Muscle of back (tissue), 11 donors: ENCODE measurements around the gene HRNR. TPM values are rescaled to one million over a fixed set of nuclear protein-coding genes. Genes with fewer than 3 reads are reported as not detected.
A peak's percentile ranks its signal among the peaks of the same experiment; 100 is the strongest.

Source experiments
- DNase-seq, 3 donors: peaks; one replicate each; pipeline versions ENCODE4 v3.0.0 to v3.0.0-alpha.2; 2013
- polyA plus RNA-seq, 10 donors: library from polyadenylated mRNA; unstranded; fragments of 120-200 nt; gene quantifications; one replicate each; pipeline ENCODE4 v1.2.1, GENCODE V29; 2013; ENCODE audit not compliant: insufficient read length in 10 of 10

Gene HRNR
- polyA plus RNA-seq, 10 donors: 0.04 to 0.66 (median 0.24) TPM

DNA sequence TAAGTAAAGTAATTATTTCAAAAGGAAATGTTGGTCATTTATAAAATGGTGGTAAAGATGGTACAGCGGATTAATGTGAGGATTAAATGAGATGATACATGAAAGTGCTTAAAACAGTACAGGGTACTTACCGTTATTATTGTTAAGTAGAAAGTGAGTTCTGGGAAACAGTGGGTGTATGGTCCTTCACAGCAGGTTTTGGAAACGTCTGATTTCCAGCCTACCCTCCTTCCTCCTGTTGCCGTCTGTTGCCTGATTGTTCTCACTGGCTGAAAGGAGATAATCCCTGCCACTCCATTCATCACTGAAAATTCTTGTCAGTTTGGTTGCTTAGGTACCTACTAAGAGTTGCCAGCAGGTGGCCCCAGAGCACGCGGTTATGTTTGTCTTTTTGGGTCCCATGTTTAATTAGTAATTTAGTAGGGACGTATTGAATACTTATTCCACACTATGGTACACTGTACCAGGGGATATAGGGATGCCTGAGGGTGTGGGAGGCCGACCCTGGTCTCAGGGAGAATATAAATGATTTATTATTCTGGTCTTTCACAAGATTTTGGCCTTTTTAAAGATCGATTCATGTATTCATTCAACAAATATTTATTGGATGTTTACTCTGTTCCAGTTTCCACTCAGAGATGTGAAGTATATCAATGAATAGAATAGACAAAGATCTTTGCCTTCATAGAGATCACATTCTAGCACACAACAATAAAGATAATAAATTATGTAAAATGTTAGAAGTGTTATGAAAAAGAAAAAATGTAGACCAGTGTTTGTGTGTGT, 34.1 kb downstream of the HRNR start:
- peak; percentile 38 to 54 (median 45) for DNase-seq

DNA sequence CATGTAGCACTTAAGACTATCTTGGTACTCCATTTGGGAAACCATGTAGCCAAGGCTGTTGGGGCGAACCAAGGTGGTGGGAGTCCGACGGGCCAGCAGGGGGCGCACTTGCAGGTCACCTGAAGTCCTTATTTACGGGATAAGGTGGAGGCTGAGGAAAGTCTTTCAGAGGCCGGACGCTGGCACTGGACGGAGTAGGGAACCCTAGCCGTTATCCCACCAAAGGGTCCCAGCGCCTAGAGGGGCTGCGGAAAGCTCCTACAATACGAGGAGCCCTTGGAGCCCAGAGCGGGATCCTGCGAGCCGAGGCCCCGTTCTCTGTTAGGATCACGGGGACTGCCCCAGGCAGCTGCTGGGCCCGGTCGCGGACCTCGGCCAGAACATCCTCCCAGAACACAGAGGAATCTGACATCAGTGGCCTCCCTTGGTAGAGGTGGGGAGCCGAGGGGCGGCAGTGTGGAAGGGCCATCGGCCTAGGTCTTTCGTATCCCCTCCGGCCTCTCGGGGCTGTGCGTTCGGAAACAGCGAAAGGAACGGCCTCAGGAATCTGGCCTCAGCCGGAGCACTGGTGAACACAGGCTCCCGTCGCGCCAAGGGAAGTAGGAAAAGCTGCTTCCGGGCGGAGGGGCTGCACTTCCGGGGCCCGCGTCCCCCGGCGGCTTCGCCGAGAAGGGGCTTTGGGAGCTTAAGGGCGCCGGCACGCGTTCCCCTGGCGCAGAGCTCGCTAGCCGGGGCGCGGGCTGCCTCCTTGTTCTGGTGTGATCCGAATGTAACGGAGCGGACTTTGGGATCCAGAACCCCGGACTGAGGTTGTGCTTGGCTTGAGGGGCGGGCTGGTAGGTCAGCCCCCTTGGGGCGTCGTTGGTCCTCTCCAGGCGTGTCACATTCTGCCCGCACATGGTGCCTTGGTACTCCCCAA, 35.1 kb downstream of the HRNR start:
- DNase-seq: peak; percentile 48 to 55 (median 48)

- DNase-seq: no peak
These were observed 37.3 kb downstream of the HRNR start for GRCh38 chr1:152186556-152187285.

DNA sequence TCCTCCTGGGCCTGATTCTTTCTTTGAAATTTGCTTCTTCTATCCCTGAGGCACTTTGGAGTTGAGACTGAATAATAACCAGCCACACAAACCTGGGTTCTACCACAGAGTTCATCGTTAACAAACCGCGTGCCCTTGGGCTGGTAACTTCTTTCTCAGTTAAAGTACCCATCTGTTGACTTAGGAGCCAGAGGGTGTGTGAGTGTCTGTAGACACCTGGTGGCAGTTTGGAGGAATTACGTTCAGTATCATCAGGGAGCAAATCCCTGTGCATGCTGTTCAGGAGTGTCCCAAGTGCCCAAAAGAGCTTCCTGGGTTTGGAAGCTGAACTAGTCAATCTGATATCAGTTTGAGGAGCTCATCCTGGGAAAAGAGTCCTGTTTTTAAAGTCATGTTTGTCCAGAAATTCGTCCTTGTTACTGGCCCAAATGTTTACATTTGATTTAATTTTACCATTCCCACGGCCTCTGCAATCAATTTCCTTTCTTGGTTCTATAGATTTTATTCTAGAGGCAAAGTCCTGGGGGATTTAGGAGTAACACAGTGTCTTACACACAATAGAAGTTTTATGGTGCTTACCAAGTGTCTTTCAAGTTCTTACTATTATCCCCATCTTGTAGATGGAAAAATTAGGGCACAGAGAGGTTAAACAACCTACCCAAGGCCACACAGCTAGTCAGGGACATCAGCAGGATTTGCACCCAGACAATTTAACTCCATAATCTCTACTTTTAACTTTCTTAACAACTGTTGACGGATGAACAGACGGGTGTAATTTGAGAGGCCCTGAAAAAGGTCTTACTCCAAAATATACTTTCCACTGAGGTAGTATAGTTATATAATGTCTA, 38.2 kb downstream of the HRNR start:
- DNase-seq: peak; percentile 28 to 29 (median 29)

GRCh38 chr1:152182944-152183361, 41.0 kb downstream of the HRNR start:
- peak in 1 of 3 donors; percentile 29 for DNase-seq

- no peak for DNase-seq
These were observed 41.6 kb downstream of the HRNR start for GRCh38 chr1:152182431-152182830.

DNA sequence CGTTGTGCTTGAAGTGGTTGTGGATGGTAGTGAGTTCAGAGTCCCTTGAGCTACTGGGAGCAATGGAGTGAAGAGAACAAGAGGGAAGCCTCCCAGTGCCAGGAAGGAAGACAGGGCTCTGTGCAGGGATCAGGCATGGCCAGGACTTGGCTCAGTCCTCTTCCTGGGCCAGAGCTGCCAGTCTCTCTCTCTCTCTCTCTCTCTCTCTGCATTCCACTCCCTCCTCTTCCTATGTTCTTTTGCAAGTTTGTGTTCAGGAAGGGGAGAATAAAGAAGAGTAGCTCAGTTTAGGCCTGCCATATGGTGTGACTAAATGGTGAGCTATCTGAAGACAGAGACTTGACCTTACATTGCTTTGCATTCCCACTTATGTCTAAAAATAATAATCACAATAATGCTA, 44.4 kb downstream of the HRNR start:
- no peak for DNase-seq

DNA sequence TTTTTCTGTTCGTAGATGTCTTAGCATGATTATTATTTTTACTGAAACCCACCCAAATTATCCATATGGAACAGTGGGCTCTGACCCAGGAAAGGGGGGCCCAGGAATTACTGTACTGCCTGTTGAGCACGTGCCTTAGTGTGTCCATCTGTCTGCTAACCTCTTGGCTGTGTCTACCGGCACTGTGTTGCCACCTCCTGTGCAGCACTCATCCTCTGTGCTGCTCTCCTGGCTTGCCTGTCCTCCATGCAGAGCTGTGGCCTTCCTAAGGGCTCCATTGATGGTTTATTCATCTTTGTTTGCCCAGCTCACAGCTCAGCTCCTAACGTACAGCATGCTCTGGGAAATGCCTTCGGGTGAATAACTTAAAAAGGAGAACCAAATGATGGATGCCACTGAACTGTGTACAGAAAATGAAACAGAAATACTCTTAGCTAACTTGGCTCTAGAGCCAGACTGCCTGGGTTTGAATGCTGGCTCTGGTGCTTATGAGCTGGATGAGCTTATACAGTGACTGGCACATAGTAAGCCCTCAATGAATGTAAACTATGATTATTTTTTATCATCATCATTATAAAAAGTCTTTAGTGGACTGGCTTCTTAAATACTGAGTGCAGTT, 53.6 kb downstream of the HRNR start:
- no peak for DNase-seq

GRCh38 chr1:152169366-152170025, 54.5 kb downstream of the HRNR start:
- no peak for DNase-seq

- no peak for DNase-seq
These were observed 55.5 kb downstream of the HRNR start for GRCh38 chr1:152168535-152168868.

- peak in 1 of 3 donors; percentile 11 for DNase-seq
These were observed 56.0 kb downstream of the HRNR start for GRCh38 chr1:152167835-152168534.

GRCh38 chr1:152166966-152167365, 57.0 kb downstream of the HRNR start:
- DNase-seq: no peak

GRCh38 chr1:152165286-152166077, 58.5 kb downstream of the HRNR start:
- no peak for DNase-seq

GRCh38 chr1:152164517-152165136, 59.4 kb downstream of the HRNR start:
- no peak for DNase-seq

- peak in 1 of 3 donors; percentile 34 for DNase-seq
These were observed 61.1 kb downstream of the HRNR start for GRCh38 chr1:152162792-152163463.
